DOHH2 (cell line): ENCODE measurements around the gene MTHFSD.

Experiments used
- CTCF ChIP-seq: fragments of 200-600 bp; sonication (generic); IDR thresholded peaks from one replicate; pipeline ENCODE4 v1.5.1; 2014; ENCODE audit warnings: antibody characterized with exemption, mild to moderate bottlenecking, low read depth, low read length; ENCODE audit not compliant: poor library complexity, severe bottlenecking
- EZH2phosphoT487 ChIP-seq: fragments of 200-600 bp; sonication (generic); IDR thresholded peaks from 2 replicates; pipeline ENCODE4 v1.6.1; 2017; ENCODE audit warnings: borderline replicate concordance, mild to moderate bottlenecking, antibody characterized with exemption, low read length, moderate library complexity, mixed read lengths

- TF ChIP-seq CTCF (no peak), EZH2phosphoT487 (no peak)
These were observed 25.7 kb upstream of the MTHFSD start for GRCh38 chr16:86580791-86581170.
